Measurements from ENCODE around the gene KCNJ9. TPM values are rescaled to one million over a fixed set of nuclear protein-coding genes. Genes with fewer than 3 reads are reported as not detected.

Gene KCNJ9
- total RNA-seq, 1 donor from 2014 or later = 0.05 TPM

- Mint-ChIP-seq H3K36me3 (ENCODE audit: low read depth, unreplicated experiment) (no peaks in the 10 kb centered on the region), H3K27ac (ENCODE audit: unreplicated experiment) (no peak overlapping the region)
Observed at GRCh38 chr1:160128636-160129035, 47.3 kb downstream of the KCNJ9 start.

DNA sequence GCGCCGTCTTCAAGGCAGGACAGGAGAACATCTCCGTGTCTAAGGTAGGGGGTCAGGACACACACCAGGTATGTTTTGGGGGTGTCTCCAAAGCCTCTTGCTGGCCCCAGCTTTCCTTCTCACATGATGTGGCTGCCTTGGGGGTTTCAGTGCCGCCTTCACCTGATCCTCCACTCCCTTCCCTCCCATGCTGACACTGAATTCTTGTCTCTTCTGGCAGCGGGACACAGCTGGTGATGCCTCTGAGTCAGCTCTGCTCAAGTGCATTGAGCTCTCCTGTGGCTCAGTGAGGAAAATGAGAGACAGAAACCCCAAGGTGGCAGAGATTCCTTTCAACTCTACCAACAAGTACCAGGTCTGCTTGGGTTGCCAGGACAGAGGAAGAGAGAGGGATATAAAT lies 47.7 kb downstream of the KCNJ9 start:
- H3K4me3 Mint-ChIP-seq (ENCODE audit: unreplicated experiment) = no peak overlapping the region
- no peak for TF ChIP-seq CTCF (IDR thresholded peaks at IDR 0.05; ENCODE audit: unreplicated experiment)
- no peaks in the 10 kb centered on the region for H3K9me3 Mint-ChIP-seq (ENCODE audit: unreplicated experiment)
- H3K4me1 Mint-ChIP-seq (ENCODE audit: unreplicated experiment) = no peaks in the 10 kb centered on the region
- no peak overlapping the region for H3K27ac Mint-ChIP-seq (ENCODE audit: unreplicated experiment)
- H3K36me3 Mint-ChIP-seq (ENCODE audit: low read depth, unreplicated experiment) = no peaks in the 10 kb centered on the region
- peaks cover 6% of the 10 kb centered on the region for H3K27me3 Mint-ChIP-seq (ENCODE audit: unreplicated experiment)
- DNase-seq (ENCODE audit: low spot score) = no peak

More at GRCh38 chr1:160128636-160129035, 47.3 kb downstream of the KCNJ9 start:
- Mint-ChIP-seq H3K4me3 (ENCODE audit: unreplicated experiment) (no peak overlapping the region), H3K27me3 (ENCODE audit: unreplicated experiment) (peaks cover 6% of the 10 kb centered on the region), H3K9me3 (ENCODE audit: unreplicated experiment) (no peaks in the 10 kb centered on the region), H3K4me1 (ENCODE audit: unreplicated experiment) (no peaks in the 10 kb centered on the region)
- DNase-seq (ENCODE audit: low spot score) = no peak
- no peak for TF ChIP-seq CTCF (IDR thresholded peaks at IDR 0.05; ENCODE audit: unreplicated experiment)

- no peak for TF ChIP-seq CTCF (IDR thresholded peaks at IDR 0.05; ENCODE audit: unreplicated experiment)
- Mint-ChIP-seq H3K36me3 (ENCODE audit: low read depth, unreplicated experiment) (no peaks in the 10 kb centered on the region), H3K9me3 (ENCODE audit: unreplicated experiment) (no peaks in the 10 kb centered on the region), H3K27ac (ENCODE audit: unreplicated experiment) (no peak overlapping the region), H3K4me3 (ENCODE audit: unreplicated experiment) (no peak overlapping the region), H3K27me3 (ENCODE audit: unreplicated experiment) (peaks cover 6% of the 10 kb centered on the region), H3K4me1 (ENCODE audit: unreplicated experiment) (no peaks in the 10 kb centered on the region)
- DNase-seq (ENCODE audit: low spot score) = no peak
Observed at GRCh38 chr1:160129558-160129957, 48.2 kb downstream of the KCNJ9 start.

DNA sequence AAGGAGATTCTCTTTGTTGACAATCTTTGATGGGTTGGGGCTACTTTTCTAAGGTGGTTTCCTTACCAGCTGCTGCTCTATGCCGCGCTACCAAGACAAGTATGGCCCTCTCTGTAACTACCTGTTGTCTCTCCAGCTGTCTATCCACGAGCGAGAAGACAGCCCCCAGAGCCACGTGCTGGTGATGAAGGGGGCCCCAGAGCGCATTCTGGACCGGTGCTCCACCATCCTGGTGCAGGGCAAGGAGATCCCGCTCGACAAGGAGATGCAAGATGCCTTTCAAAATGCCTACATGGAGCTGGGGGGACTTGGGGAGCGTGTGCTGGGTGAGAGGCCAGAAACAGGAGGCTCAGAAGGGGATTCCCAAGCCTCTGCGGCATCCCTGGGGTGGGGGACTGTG lies 48.6 kb downstream of the KCNJ9 start:
- Mint-ChIP-seq H3K4me3 (ENCODE audit: unreplicated experiment) (no peak overlapping the region), H3K4me1 (ENCODE audit: unreplicated experiment) (no peaks in the 10 kb centered on the region), H3K27me3 (ENCODE audit: unreplicated experiment) (peaks cover 6% of the 10 kb centered on the region), H3K36me3 (ENCODE audit: low read depth, unreplicated experiment) (no peaks in the 10 kb centered on the region), H3K9me3 (ENCODE audit: unreplicated experiment) (no peaks in the 10 kb centered on the region), H3K27ac (ENCODE audit: unreplicated experiment) (no peak overlapping the region)
- no peak for TF ChIP-seq CTCF (IDR thresholded peaks at IDR 0.05; ENCODE audit: unreplicated experiment)
- no peak for DNase-seq (ENCODE audit: low spot score)

DNA sequence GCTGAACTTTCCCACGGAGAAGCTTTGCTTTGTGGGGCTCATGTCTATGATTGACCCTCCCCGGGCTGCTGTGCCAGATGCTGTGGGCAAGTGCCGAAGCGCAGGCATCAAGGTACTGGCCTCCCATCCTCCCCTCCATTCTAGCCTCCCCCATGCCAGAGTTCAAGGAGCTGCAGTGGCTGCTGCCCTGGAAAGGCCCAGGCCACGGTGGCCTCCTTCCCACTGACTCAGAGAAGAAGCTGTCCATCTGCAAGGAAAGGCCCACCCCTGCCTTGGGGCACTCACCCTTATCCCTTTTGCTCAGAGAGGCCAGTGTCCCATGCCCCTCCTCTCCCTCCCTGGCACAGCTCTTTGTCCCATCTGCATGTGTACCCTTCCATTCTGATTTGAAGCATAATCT lies 49.1 kb downstream of the KCNJ9 start:
- Mint-ChIP-seq H3K9me3 (ENCODE audit: unreplicated experiment) (no peaks in the 10 kb centered on the region), H3K4me1 (ENCODE audit: unreplicated experiment) (no peaks in the 10 kb centered on the region), H3K27me3 (ENCODE audit: unreplicated experiment) (peaks cover 9% of the 10 kb centered on the region), H3K36me3 (ENCODE audit: low read depth, unreplicated experiment) (no peaks in the 10 kb centered on the region), H3K27ac (ENCODE audit: unreplicated experiment) (no peak overlapping the region), H3K4me3 (ENCODE audit: unreplicated experiment) (no peak overlapping the region)
- no peak for TF ChIP-seq CTCF (IDR thresholded peaks at IDR 0.05; ENCODE audit: unreplicated experiment)
- no peak for DNase-seq (ENCODE audit: low spot score)
